K562 (cell line): ENCODE data around the gene WTAP. TPM values are rescaled to one million over a fixed set of nuclear protein-coding genes. Genes with fewer than 3 reads are reported as not detected.

Source experiments
- CLOCK ChIP-seq: fragments of 250-450 bp; sonication (Bioruptor Pico); IDR thresholded peaks from 2 replicates; pipeline ENCODE4 v1.4.0; 2020; ENCODE audit warnings: mild to moderate bottlenecking, moderate library complexity, borderline replicate concordance
- DEAF1 ChIP-seq: fragments of 450-650 bp; formaldehyde crosslinking; IDR thresholded peaks from 2 replicates; pipeline ENCODE4 v1.4.0; 2020; ENCODE audit warnings: mild to moderate bottlenecking, moderate library complexity
- FUS ChIP-seq: fragments of 200-400 bp; formaldehyde crosslinking; optimal IDR thresholded peaks from 2 replicates; pipeline ENCODE3; 2017; ENCODE audit warnings: low read depth, low read length
- HMGXB4 ChIP-seq: sonication (generic); formaldehyde crosslinking; IDR thresholded peaks from 2 replicates; pipeline ENCODE4 v1.8.1; 2023; ENCODE audit warnings: mild to moderate bottlenecking, missing genetic modification reagents
- KLF16 ChIP-seq: IDR thresholded peaks from 2 replicates; pipeline ENCODE4 v1.6.1; 2016; ENCODE audit warnings: antibody characterized with exemption
- LEF1 ChIP-seq: fragments of 450-650 bp; IDR thresholded peaks from 2 replicates; pipeline ENCODE4 v1.6.1; 2016; ENCODE audit warnings: mild to moderate bottlenecking
- MAZ ChIP-seq, 2 experiments: fragments of 450-650 bp in 1 of 2; sonication (generic) in 1 of 2; formaldehyde crosslinking; IDR thresholded peaks in 1 of 2; conservative IDR thresholded peaks in 1 of 2; 2 replicates each; pipeline versions ENCODE4 v1.4.0 to v1.5.0; 2020; ENCODE audit warnings: mild to moderate bottlenecking in 1 of 2, missing genetic modification reagents in 1 of 2
- MEF2D ChIP-seq: conservative IDR thresholded peaks from 2 replicates; pipeline ENCODE4 v1.6.1; 2016; ENCODE audit warnings: low read depth, missing genetic modification characterization, missing compliant biosample characterization
- NCOA4 ChIP-seq: fragments of 450-650 bp; IDR thresholded peaks from 2 replicates; pipeline ENCODE4 v1.6.1; 2018; ENCODE audit warnings: mild to moderate bottlenecking; ENCODE audit not compliant: partially characterized antibody
- RFX5 ChIP-seq: IDR thresholded peaks from 2 replicates; pipeline ENCODE4 v1.6.1; 2011; ENCODE audit warnings: low read depth, mild to moderate bottlenecking, improper control_type of control experiment, low read length
- SOX6 ChIP-seq: fragments of 450-650 bp; IDR thresholded peaks from 2 replicates; pipeline ENCODE4 v1.6.1; 2014; ENCODE audit warnings: mild to moderate bottlenecking
- TFE3 ChIP-seq: fragments of 450-650 bp; formaldehyde crosslinking; IDR thresholded peaks from 2 replicates; pipeline ENCODE4 v1.4.0; 2020; ENCODE audit warnings: mild to moderate bottlenecking, mixed read lengths
- TOE1 ChIP-seq, 2 experiments: fragments of 450-650 bp in 1 of 2; sonication (generic) in 1 of 2; formaldehyde crosslinking in 1 of 2; IDR thresholded peaks; 2 replicates each; pipeline versions ENCODE4 v1.7.1 to v1.8.0; 2016 to 2022; ENCODE audit warnings: borderline replicate concordance in 2 of 2, mild to moderate bottlenecking in 2 of 2, antibody characterized with exemption in 1 of 2, inconsistent platforms in 1 of 2, low read depth in 1 of 2, missing genetic modification reagents in 1 of 2, moderate library complexity in 1 of 2
- WHSC1 ChIP-seq: IDR thresholded peaks from one replicate; pipeline ENCODE4 v1.6.1; 2012; ENCODE audit warnings: low read length, control low read depth, inconsistent platforms
- XRCC5 ChIP-seq: fragments of 200-400 bp; formaldehyde crosslinking; IDR thresholded peaks from 2 replicates; pipeline ENCODE4 v1.6.1; 2017; ENCODE audit warnings: low read depth, mild to moderate bottlenecking, low read length
- ZNF512 ChIP-seq: IDR thresholded peaks from 2 replicates; pipeline ENCODE4 v1.6.1; 2016; ENCODE audit warnings: missing genetic modification characterization, missing compliant biosample characterization
- ZNF75A ChIP-seq: fragments of 450-650 bp; formaldehyde crosslinking; IDR thresholded peaks from 2 replicates; pipeline ENCODE4 v1.4.0; 2020; ENCODE audit warnings: mild to moderate bottlenecking
- polyA plus RNA-seq, 8 experiments: library from polyadenylated mRNA; depleted of rRNA in 4 of 8; stranded (reverse) in 5 of 8; unstranded in 3 of 8; fragments of >200 nt; fragmentation: Nextera tagmentation in 2 of 8; fragmentation: Illumina TruSeq in 1 of 8; extraction: Ambion mirVana in 2 of 8; extraction: Trizol in 1 of 8; gene quantifications; 2 replicates each; pipeline versions ENCODE4 v1.2.1 to v1.2.3, GENCODE V29; 2011 to 2014; ENCODE audit warnings: inconsistent platforms in 1 of 8, missing spikeins in 1 of 8
- total RNA-seq, 7 experiments: library from RNA; depleted of rRNA in 6 of 7; stranded (reverse); fragments of >200 nt in 6 of 7; fragmentation: Illumina TruSeq in 2 of 7; extraction: Trizol in 2 of 7; gene quantifications; 2 replicates each; pipeline versions ENCODE4 v1.2.1 to v1.2.3, GENCODE V29; 2011 to 2021; ENCODE audit warnings: low replicate concordance in 1 of 7

The WTAP gene
- total and polyA plus RNA-seq, 9 of the 15 experiments (the other 6 are each of a cell fraction or from before 2014, with no cell fraction given): 52.4 to 156 (median 110) TPM

GRCh38 chr6:159691133-159691962 lies 36.0 kb upstream of the WTAP start (continued):
- TF ChIP-seq HMGXB4 (CRISPR knock-in tag) (no peak), CLOCK (CRISPR knock-in tag) (no peak), MEF2D (tag) (no peak), ZNF75A (CRISPR knock-in tag) (0 out of 2 replicates have a peak, but pooled peaks have one; percentile 29), XRCC5 (no peak), TFE3 (CRISPR knock-in tag) (no peak), LEF1 (no peak), WHSC1 (no peak), RFX5 (no peak), KLF16 (peak; percentile 79), TOE1 (IDR thresholded peaks at IDR 0.05; ENCODE audit: borderline replicate concordance) (0 out of 2 replicates have a peak, but pooled peaks have one; percentile 20), TOE1 (CRISPR knock-in tag; IDR thresholded peaks at IDR 0.05; ENCODE audit: borderline replicate concordance, low read depth) (no peak), NCOA4 (no peak), MAZ (CRISPR knock-in tag; conservative IDR thresholded peaks at IDR 0.05 in 1 of 2, IDR thresholded peaks at IDR 0.05 in 1 of 2) (peak; percentile 27 to 31; a peak in 1 of 4 replicates), FUS (no peak), ZNF512 (tag) (0 out of 2 replicates have a peak, but pooled peaks have one; percentile 26), DEAF1 (CRISPR knock-in tag) (peak; percentile 75), SOX6 (peak; percentile 32; the same call in 1 of the 2 replicates)
